Fibroblast of lung (primary cell): ENCODE results near the gene SLC6A7. TPM values are rescaled to one million over a fixed set of nuclear protein-coding genes. Genes with fewer than 3 reads are reported as not detected.

Experiments used
- DNase-seq, 2 donors: peaks; one replicate each; pipeline versions ENCODE4 v3.0.0 to v3.0.0-alpha.2; 2010; ENCODE audit warnings: low read depth in 2 of 2
- H2AFZ ChIP-seq: 2 replicates; pipeline ENCODE4 v1.5.1; 2012; ENCODE audit warnings: low read length, control low read depth, inconsistent platforms
- H3K27ac ChIP-seq: 2 replicates; pipeline ENCODE4 v1.5.1; 2011; ENCODE audit warnings: low read length, control low read depth; ENCODE audit not compliant: insufficient read depth
- H3K27me3 ChIP-seq: 2 replicates; pipeline ENCODE4 v1.5.1; 2011; ENCODE audit warnings: mild to moderate bottlenecking, low read length; ENCODE audit not compliant: control insufficient read depth, insufficient read depth
- H3K36me3 ChIP-seq: 2 replicates; pipeline ENCODE4 v1.5.1; 2011; ENCODE audit warnings: low read length; ENCODE audit not compliant: control insufficient read depth, insufficient read depth
- H3K4me1 ChIP-seq: 2 replicates; pipeline ENCODE4 v1.5.1; 2011; ENCODE audit warnings: low read length; ENCODE audit not compliant: control insufficient read depth, insufficient read depth; ENCODE audit errors: extremely low read depth
- H3K4me2 ChIP-seq: 2 replicates; pipeline ENCODE4 v1.5.1; 2011; ENCODE audit warnings: low read length, control low read depth; ENCODE audit not compliant: insufficient read depth; ENCODE audit errors: extremely low read depth
- H3K4me3 ChIP-seq, 4 experiments: fragments of 200-600 bp in 1 of 4; sonication (generic) in 1 of 4; replicated peaks in 1 of 4; 2 replicates each; pipeline ENCODE4 v1.5.1; 2011 to 2016; ENCODE audit warnings: low read length in 4 of 4, low read depth in 3 of 4, mild to moderate bottlenecking in 3 of 4, control low read depth in 2 of 4, inconsistent platforms in 1 of 4, mixed read lengths in 1 of 4; ENCODE audit not compliant: insufficient read depth in 1 of 4; ENCODE audit errors: control extremely low read depth in 1 of 4
- H3K79me2 ChIP-seq: 2 replicates; pipeline ENCODE4 v1.5.1; 2012; ENCODE audit warnings: mild to moderate bottlenecking, low read length, inconsistent platforms; ENCODE audit not compliant: control insufficient read depth, insufficient read depth
- H3K9ac ChIP-seq: 2 replicates; pipeline ENCODE4 v1.5.1; 2011; ENCODE audit warnings: mild to moderate bottlenecking, low read length, control low read depth; ENCODE audit not compliant: insufficient read depth
- H3K9me3 ChIP-seq: 2 replicates; pipeline ENCODE4 v1.5.1; 2012; ENCODE audit warnings: low read depth, low read length; ENCODE audit not compliant: control insufficient read depth, insufficient read depth
- H4K20me1 ChIP-seq: 2 replicates; pipeline ENCODE4 v1.5.1; 2011; ENCODE audit warnings: low read length; ENCODE audit not compliant: control insufficient read depth, insufficient read depth; ENCODE audit errors: extremely low read depth
- CTCF ChIP-seq, 2 donors: IDR thresholded peaks in 1 of 2; conservative IDR thresholded peaks in 1 of 2; 1 replicate in 1 of 2; 2 replicates in 1 of 2; pipeline ENCODE4 v1.5.1; 2011 to 2012; ENCODE audit warnings: low read length in 2 of 2, control low read depth in 1 of 2, inconsistent platforms in 1 of 2, low read depth in 1 of 2, mild to moderate bottlenecking in 1 of 2
- EZH2 ChIP-seq: IDR thresholded peaks from 2 replicates; pipeline ENCODE4 v1.5.1; 2012; ENCODE audit warnings: low read length, control low read depth, mild to moderate bottlenecking; ENCODE audit errors: missing control alignments
- polyA plus RNA-seq, 2 donors: library from polyadenylated mRNA; depleted of rRNA in 1 of 2; stranded (reverse) in 1 of 2; unstranded in 1 of 2; fragments of >200 nt; gene quantifications; 2 replicates each; pipeline ENCODE4 v1.2.1, GENCODE V29; 2011 to 2012; ENCODE audit warnings: missing spikeins in 1 of 2
- total RNA-seq: library from RNA; depleted of rRNA; stranded (reverse); fragments of >200 nt; gene quantifications from 2 replicates; pipeline ENCODE4 v1.2.1, GENCODE V29; 2014

Gene SLC6A7
- total and polyA plus RNA-seq, 2 donors (not counting 1 experiment from before 2014, with no cell fraction given): 0.02 TPM; not detected in 1

- Histone ChIP-seq H4K20me1 (no peaks in the 10 kb centered on the region), H3K27ac (no peak overlapping the region), H3K9ac (no peak overlapping the region), H3K36me3 (no peaks in the 10 kb centered on the region), H3K4me1 (peaks cover 14% of the 10 kb centered on the region), H3K4me3 (no peak overlapping the region), H3K4me2 (no peak overlapping the region), H2AFZ (no peak overlapping the region), H3K9me3 (no peaks in the 10 kb centered on the region), H3K79me2 (no peaks in the 10 kb centered on the region), H3K27me3 (no peaks in the 10 kb centered on the region)
- TF ChIP-seq EZH2 (no peak), CTCF (conservative IDR thresholded peaks at IDR 0.05 in 1 of 2, IDR thresholded peaks at IDR 0.05 in 1 of 2; ENCODE audit: low read depth in 1 of 2, low read length in 2 of 2) (no peak)
- peak; percentile 53 to 58 for DNase-seq
Measured at GRCh38 chr5:150213530-150213929, 23.7 kb downstream of the SLC6A7 start.

GRCh38 chr5:150214289-150214688 is 24.4 kb downstream of the SLC6A7 start:
- Histone ChIP-seq H3K36me3 (no peaks in the 10 kb centered on the region), H3K9ac (no peak overlapping the region), H4K20me1 (no peaks in the 10 kb centered on the region), H3K4me2 (no peak overlapping the region), H3K27me3 (no peaks in the 10 kb centered on the region), H2AFZ (no peak overlapping the region), H3K4me1 (peaks cover 8% of the 10 kb centered on the region), H3K79me2 (no peaks in the 10 kb centered on the region), H3K9me3 (no peaks in the 10 kb centered on the region), H3K27ac (no peak overlapping the region), H3K4me3 (no peak overlapping the region)
- TF ChIP-seq CTCF (conservative IDR thresholded peaks at IDR 0.05 in 1 of 2, IDR thresholded peaks at IDR 0.05 in 1 of 2; ENCODE audit: low read depth in 1 of 2, low read length in 2 of 2): peak; percentile 17 to 24
- TF ChIP-seq EZH2: no peak
- peak in 1 of 2 donors; percentile 62 for DNase-seq

GRCh38 chr5:150215979-150216944 is 26.4 kb downstream of the SLC6A7 start:
- TF ChIP-seq EZH2 (no peak), CTCF (conservative IDR thresholded peaks at IDR 0.05 in 1 of 2, IDR thresholded peaks at IDR 0.05 in 1 of 2; ENCODE audit: low read depth in 1 of 2, low read length in 2 of 2) (no peak)
- no peak overlapping the region for H2AFZ ChIP-seq
- no peak overlapping the region for H3K4me3 ChIP-seq
- no peak overlapping the region for H3K9ac ChIP-seq
- no peaks in the 10 kb centered on the region for H4K20me1 ChIP-seq
- H3K4me1 ChIP-seq: peaks cover 5% of the 10 kb centered on the region
- no peaks in the 10 kb centered on the region for H3K9me3 ChIP-seq
- DNase-seq: no peak
- H3K4me2 ChIP-seq: no peak overlapping the region
- H3K79me2 ChIP-seq: no peaks in the 10 kb centered on the region
- no peaks in the 10 kb centered on the region for H3K27me3 ChIP-seq
- no peaks in the 10 kb centered on the region for H3K36me3 ChIP-seq
- H3K27ac ChIP-seq: no peak overlapping the region
